ENCODE data around the gene CDH4. TPM values are rescaled to one million over a fixed set of nuclear protein-coding genes. Genes with fewer than 3 reads are reported as not detected.
"Not testable (repeated sequence)": the region's sequence is repeated elsewhere in the genome, so short reads cannot be mapped to it uniquely, and the experiment has no call there.

Gene CDH4
- total RNA-seq, 2 experiments from 2014 or later: 0.11 to 0.18 TPM

DNA sequence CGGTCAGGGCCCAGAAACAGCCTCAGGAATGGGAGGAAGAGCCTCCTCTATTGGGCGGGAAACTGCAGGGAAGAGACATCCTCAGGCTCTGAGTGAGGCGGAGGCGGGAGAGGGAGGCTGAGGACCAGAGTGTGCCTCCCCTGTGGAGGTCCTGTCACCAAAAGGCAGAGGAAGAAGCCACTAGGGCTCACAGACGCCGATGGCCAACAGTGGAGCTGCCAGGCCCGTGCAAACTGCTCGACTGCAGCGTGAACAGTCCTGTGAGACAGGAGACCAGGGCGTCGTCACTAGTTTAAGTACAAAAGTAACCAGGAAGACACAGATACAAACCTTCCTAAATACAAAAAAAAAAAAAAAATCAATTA is 730.9 kb downstream of the CDH4 start:
- no peak overlapping the region for H3K4me3 Mint-ChIP-seq
- CTCF ChIA-PET: no interaction called here
- intact Hi-C loops (cut with micrococcal nuclease): no loop called here

DNA sequence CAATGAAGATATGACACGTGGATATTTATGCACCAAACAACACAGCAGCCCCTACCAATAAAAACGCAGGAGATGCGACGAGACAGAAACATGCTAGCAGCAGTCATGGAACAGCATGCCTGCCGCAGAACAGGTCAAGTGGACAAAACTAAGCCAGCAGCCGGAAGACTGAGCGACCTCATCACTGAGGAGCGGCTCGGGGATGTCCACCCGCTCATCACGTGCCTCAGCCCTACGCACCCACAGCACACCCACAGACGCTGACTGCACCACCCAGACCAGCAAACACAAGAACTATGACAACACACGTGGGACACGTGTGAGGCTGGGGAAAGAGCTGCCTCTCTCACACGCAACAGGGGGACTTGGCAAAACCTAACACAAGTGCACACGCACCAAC is 731.9 kb downstream of the CDH4 start:
- H3K36me3 Mint-ChIP-seq (ENCODE audit: low read depth): peaks cover 52% of the 10 kb centered on the region
- peaks cover 20% of the 10 kb centered on the region for H3K4me1 Mint-ChIP-seq (ENCODE audit: low read depth)
- no peaks in the 10 kb centered on the region for H3K27me3 Mint-ChIP-seq
- DNase-seq: no peak
- ATAC-seq: no peak
- CTCF ChIA-PET: no interaction called here
- no peak overlapping the region for H3K27ac Mint-ChIP-seq
- intact Hi-C loops (cut with micrococcal nuclease): no loop called here
- H3K9me3 Mint-ChIP-seq: peaks cover 7% of the 10 kb centered on the region
- no peak overlapping the region for H3K4me3 Mint-ChIP-seq
- TF ChIP-seq, protein P1, sequence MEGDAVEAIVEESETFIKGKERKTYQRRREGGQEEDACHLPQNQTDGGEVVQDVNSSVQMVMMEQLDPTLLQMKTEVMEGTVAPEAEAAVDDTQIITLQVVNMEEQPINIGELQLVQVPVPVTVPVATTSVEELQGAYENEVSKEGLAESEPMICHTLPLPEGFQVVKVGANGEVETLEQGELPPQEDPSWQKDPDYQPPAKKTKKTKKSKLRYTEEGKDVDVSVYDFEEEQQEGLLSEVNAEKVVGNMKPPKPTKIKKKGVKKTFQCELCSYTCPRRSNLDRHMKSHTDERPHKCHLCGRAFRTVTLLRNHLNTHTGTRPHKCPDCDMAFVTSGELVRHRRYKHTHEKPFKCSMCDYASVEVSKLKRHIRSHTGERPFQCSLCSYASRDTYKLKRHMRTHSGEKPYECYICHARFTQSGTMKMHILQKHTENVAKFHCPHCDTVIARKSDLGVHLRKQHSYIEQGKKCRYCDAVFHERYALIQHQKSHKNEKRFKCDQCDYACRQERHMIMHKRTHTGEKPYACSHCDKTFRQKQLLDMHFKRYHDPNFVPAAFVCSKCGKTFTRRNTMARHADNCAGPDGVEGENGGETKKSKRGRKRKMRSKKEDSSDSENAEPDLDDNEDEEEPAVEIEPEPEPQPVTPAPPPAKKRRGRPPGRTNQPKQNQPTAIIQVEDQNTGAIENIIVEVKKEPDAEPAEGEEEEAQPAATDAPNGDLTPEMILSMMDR (IDR thresholded peaks at IDR 0.05): no peak
- POLR2A ChIA-PET: no interaction called here

More for the DNA sequence above, 730.9 kb downstream of the CDH4 start:
- TF ChIP-seq, protein P1 (IDR thresholded peaks at IDR 0.05): no peak
- ATAC-seq (no peak), DNase-seq (no peak)
- H3K9me3 Mint-ChIP-seq: peaks cover 7% of the 10 kb centered on the region
- H3K27me3 Mint-ChIP-seq: no peaks in the 10 kb centered on the region
- POLR2A ChIA-PET: no interaction called here
- H3K4me1 Mint-ChIP-seq (ENCODE audit: low read depth): peaks cover 20% of the 10 kb centered on the region
- no peak overlapping the region for H3K27ac Mint-ChIP-seq
- H3K36me3 Mint-ChIP-seq (ENCODE audit: low read depth): peaks cover 44% of the 10 kb centered on the region

DNA sequence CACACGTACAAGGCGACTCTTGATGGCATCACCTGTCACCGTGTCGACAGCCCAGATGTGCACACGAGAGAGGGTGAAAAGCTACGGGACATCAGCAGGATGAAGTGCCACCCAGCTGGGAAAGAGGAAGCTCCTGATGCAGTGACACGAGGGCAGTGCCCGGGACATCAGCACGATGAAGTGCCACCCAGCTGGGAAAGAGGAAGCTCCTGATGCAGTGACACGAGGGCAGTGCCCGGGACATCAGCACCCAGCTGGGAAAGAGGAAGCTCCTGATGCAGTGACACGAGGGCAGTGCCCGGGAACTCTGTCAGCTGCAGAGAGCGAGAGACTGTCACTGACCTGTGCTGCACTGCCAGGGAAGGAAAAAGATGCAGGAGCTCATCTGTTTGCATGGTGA is 732.4 kb downstream of the CDH4 start:
- intact Hi-C loops (cut with micrococcal nuclease); POLR2A ChIA-PET; H3K27me3 Mint-ChIP-seq; H3K9me3 Mint-ChIP-seq; CTCF ChIA-PET; H3K27ac Mint-ChIP-seq; DNase-seq; ATAC-seq; H3K4me3 Mint-ChIP-seq: not testable (repeated sequence)
- Mint-ChIP-seq H3K4me1 (ENCODE audit: low read depth) (peaks cover 20% of the 10 kb centered on the region), H3K36me3 (ENCODE audit: low read depth) (peaks cover 54% of the 10 kb centered on the region)

DNA sequence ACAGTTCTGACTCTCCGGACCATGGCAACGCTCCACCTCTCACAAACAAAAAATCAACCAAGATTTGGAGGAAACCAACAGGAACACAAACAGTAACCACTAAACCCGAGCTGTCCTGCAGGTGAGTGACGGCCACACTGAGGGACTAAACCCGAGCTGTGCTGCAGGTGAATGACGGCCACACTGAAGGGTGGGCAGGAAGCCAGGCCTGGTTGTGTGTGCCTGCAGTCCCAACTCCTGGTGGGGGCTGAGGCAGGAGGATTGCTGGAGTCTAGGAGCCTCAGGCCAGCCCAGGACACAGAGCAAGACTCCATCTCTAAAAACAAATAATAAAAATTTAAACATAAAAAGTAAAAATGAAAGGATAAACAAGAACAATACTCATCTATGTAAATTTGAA is 733.0 kb downstream of the CDH4 start:
- CTCF ChIA-PET: no interaction called here
- no peaks in the 10 kb centered on the region for H3K27me3 Mint-ChIP-seq
- intact Hi-C loops (cut with micrococcal nuclease): no loop called here

DNA sequence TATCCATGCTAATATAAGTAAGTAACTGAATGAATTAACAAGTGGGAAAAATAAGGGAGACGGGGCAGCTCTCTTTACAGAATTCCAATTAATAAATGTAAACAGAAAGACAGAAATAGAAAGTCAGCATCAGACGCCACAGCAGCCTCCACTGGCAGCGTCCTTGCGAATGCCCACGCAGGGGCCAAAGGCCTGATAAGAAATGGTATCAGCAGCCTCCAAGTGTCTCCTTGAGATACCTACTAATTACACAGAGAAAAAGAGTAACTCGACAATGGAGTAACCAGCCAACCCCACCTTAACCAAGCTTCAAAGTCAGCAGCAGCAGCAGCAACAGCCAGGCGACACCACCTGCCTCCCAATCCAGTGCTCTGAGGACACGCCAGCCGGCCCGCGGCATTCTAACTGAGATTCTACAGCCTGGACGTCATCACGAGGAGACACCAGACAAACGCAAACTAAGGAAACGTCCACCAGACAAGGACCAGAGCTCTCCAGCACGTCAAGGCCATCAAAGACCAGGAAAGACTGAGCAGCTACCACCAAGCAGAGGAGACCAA is 734.8 kb downstream of the CDH4 start:
- ATAC-seq (no peak), DNase-seq (no peak)
- peaks cover 11% of the 10 kb centered on the region for H3K4me1 Mint-ChIP-seq (ENCODE audit: low read depth)
- intact Hi-C loops (cut with micrococcal nuclease): no loop called here
- H3K9me3 Mint-ChIP-seq: peaks cover 8% of the 10 kb centered on the region
- TF ChIP-seq, protein P1 (IDR thresholded peaks at IDR 0.05): no peak
- H3K36me3 Mint-ChIP-seq (ENCODE audit: low read depth): peaks cover 67% of the 10 kb centered on the region
- CTCF ChIA-PET: no interaction called here
- no peak overlapping the region for H3K4me3 Mint-ChIP-seq
- POLR2A ChIA-PET: no interaction called here
- no peaks in the 10 kb centered on the region for H3K27me3 Mint-ChIP-seq
- no peak overlapping the region for H3K27ac Mint-ChIP-seq

More for the DNA sequence above, 733.0 kb downstream of the CDH4 start:
- H3K36me3 Mint-ChIP-seq (ENCODE audit: low read depth): peaks cover 59% of the 10 kb centered on the region
- TF ChIP-seq, protein P1 (IDR thresholded peaks at IDR 0.05): no peak
- peaks cover 20% of the 10 kb centered on the region for H3K4me1 Mint-ChIP-seq (ENCODE audit: low read depth)
- H3K27ac Mint-ChIP-seq: no peak overlapping the region
- ATAC-seq (no peak), DNase-seq (no peak)
- POLR2A ChIA-PET: no interaction called here
- no peak overlapping the region for H3K4me3 Mint-ChIP-seq
- H3K9me3 Mint-ChIP-seq: peaks cover 7% of the 10 kb centered on the region

DNA sequence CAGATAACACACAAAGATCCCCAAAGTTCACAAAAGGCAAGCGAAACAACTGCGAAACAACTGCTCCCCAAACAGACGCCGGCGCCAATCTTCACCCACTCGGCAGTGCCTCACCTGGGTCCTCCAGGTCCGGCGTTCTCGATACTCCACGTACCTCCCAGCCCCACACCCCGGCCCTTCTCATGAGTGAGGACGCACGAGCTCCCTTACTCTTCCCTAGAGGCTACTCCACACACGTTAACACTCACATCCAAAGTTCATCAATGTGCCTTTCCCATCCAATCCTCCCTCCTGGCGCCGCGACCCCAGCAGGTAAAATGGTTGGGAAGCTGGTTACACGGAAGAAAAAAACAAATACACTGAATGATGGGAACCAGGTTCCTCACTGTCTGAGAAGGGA is 736.6 kb downstream of the CDH4 start:
- H3K9me3 Mint-ChIP-seq: peaks cover 12% of the 10 kb centered on the region
- DNase-seq (no peak), ATAC-seq (no peak)
- CTCF ChIA-PET: no interaction called here
- H3K27ac Mint-ChIP-seq: no peak overlapping the region
- H3K4me3 Mint-ChIP-seq: no peak overlapping the region
- intact Hi-C loops (cut with micrococcal nuclease): no loop called here
- H3K4me1 Mint-ChIP-seq (ENCODE audit: low read depth): peaks cover 6% of the 10 kb centered on the region
- TF ChIP-seq, protein P1 (IDR thresholded peaks at IDR 0.05): no peak
- POLR2A ChIA-PET: no interaction called here
- H3K36me3 Mint-ChIP-seq (ENCODE audit: low read depth): peaks cover 76% of the 10 kb centered on the region
- no peaks in the 10 kb centered on the region for H3K27me3 Mint-ChIP-seq
